ENCODE data around the gene BCAT1.

GRCh38 chr12:24778486-24779304, 170.2 kb downstream of the BCAT1 start:
- TF ChIP-seq CTCF (IDR thresholded peaks at IDR 0.05) (peak; percentile 38 to 42 (median 40)), POLR2A (IDR thresholded peaks at IDR 0.05) (no peak)
